NT2/D1 (cell line): ENCODE data around the gene HEXB.

Experiments used
- DNase-seq: peaks from one replicate; pipeline ENCODE4 v3.0.0-alpha.2; 2011; ENCODE audit warnings: low read depth, low spot score
- H3K27me3 ChIP-seq: 2 replicates; pipeline ENCODE4 v1.6.0; 2011; ENCODE audit warnings: mild to moderate bottlenecking; ENCODE audit not compliant: insufficient read length, insufficient read depth
- H3K36me3 ChIP-seq: 2 replicates; pipeline ENCODE4 v1.6.1; 2011; ENCODE audit warnings: mild to moderate bottlenecking, low read length, mixed read lengths; ENCODE audit not compliant: insufficient read depth, insufficient read length
- H3K4me1 ChIP-seq: 2 replicates; pipeline ENCODE4 v1.5.1; 2011; ENCODE audit not compliant: insufficient read depth, insufficient read length
- H3K4me3 ChIP-seq: 2 replicates; pipeline ENCODE4 v1.5.1; 2011; ENCODE audit warnings: low read depth; ENCODE audit not compliant: insufficient read length
- H3K9ac ChIP-seq: 2 replicates; pipeline ENCODE4 v1.6.0; 2011; ENCODE audit warnings: low read depth; ENCODE audit not compliant: insufficient read length
- H3K9me3 ChIP-seq: 2 replicates; pipeline ENCODE4 v1.5.1; 2011; ENCODE audit warnings: mild to moderate bottlenecking, low read length; ENCODE audit not compliant: insufficient read depth
- SUZ12 ChIP-seq: IDR thresholded peaks from 2 replicates; pipeline ENCODE4 v1.6.1; 2011; ENCODE audit not compliant: insufficient read length, insufficient read depth; ENCODE audit errors: extremely low read depth
- YY1 ChIP-seq: IDR thresholded peaks from 2 replicates; pipeline ENCODE4 v1.6.1; 2011; ENCODE audit not compliant: insufficient read length, insufficient read depth
- ZNF274 ChIP-seq: IDR thresholded peaks from 2 replicates; pipeline ENCODE4 v1.6.1; 2011; ENCODE audit warnings: mild to moderate bottlenecking, low read depth, low read length

Gene HEXB

DNA sequence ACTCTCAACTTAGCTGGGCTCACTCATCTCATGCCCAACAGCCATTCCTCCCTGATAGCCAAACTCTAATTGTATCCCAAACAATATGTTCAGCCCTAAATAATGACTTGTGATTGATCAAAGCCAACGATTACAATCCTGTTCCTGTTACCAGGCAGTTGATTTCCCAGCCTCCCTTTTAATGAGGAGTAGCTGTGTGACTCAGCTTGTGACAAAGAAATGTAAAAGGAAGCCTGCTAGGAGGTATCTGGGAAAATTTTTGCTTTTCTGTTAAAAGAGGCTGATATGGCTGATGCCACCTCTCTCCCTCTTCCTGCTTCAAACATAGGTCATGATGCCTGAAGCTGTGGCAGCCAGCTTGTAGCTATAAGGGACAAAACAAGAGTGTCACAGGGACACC lies 24.9 kb upstream of the HEXB start:
- no peak for DNase-seq

DNA sequence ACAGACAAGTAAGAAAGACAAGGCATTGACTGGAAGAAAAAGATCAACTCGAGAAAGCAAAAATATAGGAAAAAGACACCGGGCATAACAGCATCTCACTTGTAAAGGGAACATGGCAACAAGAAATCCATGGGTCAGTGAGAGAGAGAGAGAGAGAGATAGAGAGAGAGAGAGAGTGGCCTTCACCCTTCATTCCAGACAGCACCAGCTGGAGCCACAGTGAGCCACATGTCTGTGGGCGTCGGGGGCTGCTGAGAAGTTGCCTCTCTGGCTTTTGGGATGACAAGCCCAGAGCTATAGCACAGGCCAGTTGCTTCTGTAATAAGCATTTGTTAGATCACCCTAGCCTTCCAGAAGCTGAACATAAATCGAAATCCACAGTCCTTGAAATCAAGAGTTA lies 24.2 kb upstream of the HEXB start:
- no peaks in the 10 kb centered on the region for H3K27me3 ChIP-seq
- H3K4me1 ChIP-seq, result no peaks in the 10 kb centered on the region
- no peak overlapping the region for H3K9ac ChIP-seq
- no peak overlapping the region for H3K4me3 ChIP-seq
- DNase-seq, result no peak
- TF ChIP-seq YY1 (no peak), SUZ12 (no peak)
- peaks cover 15% of the 10 kb centered on the region; the same call in 1 of the 2 replicates for H3K9me3 ChIP-seq
- H3K36me3 ChIP-seq, result no peaks in the 10 kb centered on the region

More for the DNA sequence above, 24.9 kb upstream of the HEXB start:
- no peaks in the 10 kb centered on the region for H3K27me3 ChIP-seq
- TF ChIP-seq YY1, result no peak
- no peak for TF ChIP-seq ZNF274
- no peak for TF ChIP-seq SUZ12
- H3K9ac ChIP-seq, result no peak overlapping the region
- H3K36me3 ChIP-seq, result no peaks in the 10 kb centered on the region
- no peaks in the 10 kb centered on the region for H3K4me1 ChIP-seq
- H3K9me3 ChIP-seq, result peaks cover 15% of the 10 kb centered on the region; the same call in 1 of the 2 replicates
- no peak overlapping the region for H3K4me3 ChIP-seq

DNA sequence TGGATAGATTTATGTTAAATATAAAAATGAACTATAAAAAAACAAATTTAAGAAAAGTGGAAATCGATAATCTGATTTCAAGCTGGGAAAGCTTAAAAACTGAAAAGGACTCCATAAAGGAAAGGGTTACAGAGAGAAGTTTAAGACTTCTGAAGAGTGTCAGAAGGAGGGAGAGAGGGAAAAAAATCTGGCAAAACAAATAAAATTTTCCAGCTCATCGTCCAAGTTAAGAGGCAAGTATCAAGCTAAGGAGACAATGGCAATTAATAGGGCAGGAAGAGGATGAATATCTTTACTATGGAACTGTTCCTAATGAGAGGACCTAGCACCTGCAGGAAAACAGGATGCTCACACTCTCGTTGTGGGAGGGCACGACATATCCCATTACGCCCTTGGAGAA lies 20.5 kb upstream of the HEXB start:
- DNase-seq, result no peak
- H3K4me3 ChIP-seq, result no peak overlapping the region
- TF ChIP-seq ZNF274, result no peak
- no peak for TF ChIP-seq YY1

DNA sequence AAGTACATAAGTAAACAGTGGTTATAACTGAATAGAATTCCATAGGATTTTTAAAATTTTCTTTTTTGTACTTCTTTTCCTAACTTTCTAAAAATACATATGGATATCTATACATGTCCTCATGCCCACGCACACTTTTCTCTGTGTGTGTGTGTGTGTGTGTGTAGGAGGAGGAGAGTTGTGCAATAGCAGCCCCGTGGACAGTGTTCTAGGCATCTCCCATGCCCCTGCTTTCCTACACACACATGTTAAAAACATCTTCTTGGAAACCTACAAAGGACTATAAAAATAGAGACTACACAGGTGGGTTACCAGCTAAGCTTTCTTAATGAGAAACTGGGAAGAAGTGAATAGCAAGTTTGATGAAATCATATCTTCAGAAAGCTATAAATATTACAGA lies 19.8 kb upstream of the HEXB start:
- DNase-seq, result no peak
- TF ChIP-seq YY1 (no peak), SUZ12 (no peak), ZNF274 (no peak)
- H3K9ac ChIP-seq, result no peak overlapping the region
- H3K4me1 ChIP-seq, result no peaks in the 10 kb centered on the region
- H3K36me3 ChIP-seq, result no peaks in the 10 kb centered on the region
- no peak overlapping the region for H3K4me3 ChIP-seq
- peaks cover 8% of the 10 kb centered on the region; the same call in 1 of the 2 replicates for H3K9me3 ChIP-seq
- no peaks in the 10 kb centered on the region for H3K27me3 ChIP-seq

More for the DNA sequence above, 20.5 kb upstream of the HEXB start:
- no peaks in the 10 kb centered on the region for H3K36me3 ChIP-seq
- no peaks in the 10 kb centered on the region for H3K4me1 ChIP-seq
- H3K9me3 ChIP-seq, result peaks cover 1% of the 10 kb centered on the region; the same call in 1 of the 2 replicates
- H3K27me3 ChIP-seq, result no peaks in the 10 kb centered on the region
- no peak overlapping the region for H3K9ac ChIP-seq

DNA sequence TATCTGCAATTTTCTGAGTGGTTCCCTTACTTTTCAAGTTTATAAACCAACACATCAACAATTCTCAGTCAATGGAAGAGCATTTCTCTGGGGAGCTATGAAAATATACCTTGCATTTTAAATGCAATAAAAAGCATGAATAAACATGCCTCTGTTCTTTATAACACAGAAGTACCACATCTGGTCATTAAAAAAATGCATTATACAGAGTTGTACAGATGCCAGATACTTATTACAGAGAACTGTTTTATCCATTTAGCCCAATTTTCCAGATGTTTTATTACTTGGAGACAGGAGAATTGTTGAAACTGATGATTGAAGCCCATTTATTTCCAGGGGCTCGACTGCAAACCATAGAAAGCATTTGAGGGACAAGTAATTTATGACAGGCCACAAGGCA lies 19.2 kb upstream of the HEXB start:
- peaks cover 13% of the 10 kb centered on the region; the same call in 1 of the 2 replicates for H3K9me3 ChIP-seq
- no peak overlapping the region for H3K9ac ChIP-seq
- H3K4me1 ChIP-seq, result no peaks in the 10 kb centered on the region
- no peak for DNase-seq
- no peaks in the 10 kb centered on the region for H3K36me3 ChIP-seq
- no peak overlapping the region for H3K4me3 ChIP-seq
- H3K27me3 ChIP-seq, result no peaks in the 10 kb centered on the region
- TF ChIP-seq YY1 (no peak), ZNF274 (no peak), SUZ12 (no peak)

DNA sequence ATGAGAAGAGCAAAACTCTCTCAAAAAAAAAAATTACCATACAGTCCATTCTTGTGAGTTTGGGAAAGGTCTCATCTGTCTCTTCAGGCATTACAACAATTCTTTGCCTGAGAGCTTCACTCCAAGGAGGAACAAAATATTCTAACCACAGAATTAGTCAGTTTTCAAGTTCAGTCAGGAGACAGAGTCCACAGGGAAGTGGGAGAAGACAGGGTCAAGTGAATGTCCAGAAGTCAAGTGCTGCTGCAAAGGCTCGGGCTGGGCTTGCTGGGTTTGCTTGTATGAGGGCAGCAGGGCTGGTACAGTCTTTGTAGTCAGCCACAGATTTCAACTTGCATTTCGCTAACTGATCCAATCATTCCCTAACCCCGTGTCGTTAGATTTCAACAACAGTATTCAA lies 17.6 kb upstream of the HEXB start:
- Histone ChIP-seq H3K4me1 (no peaks in the 10 kb centered on the region), H3K36me3 (no peaks in the 10 kb centered on the region), H3K9me3 (peaks cover 13% of the 10 kb centered on the region; the same call in 1 of the 2 replicates), H3K27me3 (no peaks in the 10 kb centered on the region), H3K9ac (no peak overlapping the region), H3K4me3 (no peak overlapping the region)
- no peak for TF ChIP-seq YY1
- no peak for TF ChIP-seq ZNF274
- TF ChIP-seq SUZ12, result no peak
- no peak for DNase-seq

DNA sequence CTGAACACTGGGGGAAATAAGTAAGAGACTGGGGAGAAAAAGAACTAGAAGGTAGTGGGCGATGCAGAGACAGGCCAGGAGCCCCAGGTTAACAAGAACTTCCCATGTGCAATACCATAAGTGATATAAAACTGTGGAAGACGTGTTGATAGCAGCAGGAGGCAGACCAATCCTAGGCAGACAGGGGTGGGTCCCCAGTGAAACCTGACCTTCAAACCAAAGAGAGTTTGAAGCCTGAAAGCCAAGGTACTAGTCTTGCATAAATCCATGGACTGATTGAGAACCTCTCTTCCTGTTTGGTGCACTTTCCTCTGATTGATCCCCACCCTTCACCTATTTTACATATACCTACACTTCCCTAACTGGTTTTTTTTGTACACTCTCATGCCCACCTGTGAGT lies 15.2 kb upstream of the HEXB start:
- Histone ChIP-seq H3K4me1 (no peaks in the 10 kb centered on the region), H3K9me3 (peaks cover 13% of the 10 kb centered on the region; the same call in 1 of the 2 replicates), H3K36me3 (no peaks in the 10 kb centered on the region), H3K4me3 (no peak overlapping the region), H3K27me3 (no peaks in the 10 kb centered on the region), H3K9ac (no peak overlapping the region)
- TF ChIP-seq SUZ12 (no peak), ZNF274 (no peak), YY1 (no peak)
- DNase-seq, result no peak
